DMS53 treated with DMSO at 0.1 percent for 48 hours (cell line): Measurements from ENCODE around the gene AJAP1.
"Not testable (repeated sequence)": the region's sequence is repeated elsewhere in the genome, so short reads cannot be mapped to it uniquely, and the experiment has no call there.

Source experiments
- DNase-seq: peaks from one replicate; lab custom pipeline; 2025; ENCODE audit not compliant: unreplicated experiment; lab: John Stamatoyannopoulos, UW

AJAP1 gene

GRCh38 chr1:4657244-4657789, 2.9 kb downstream of the AJAP1 start:
- no peak for DNase-seq

- no peak for DNase-seq
Measured at GRCh38 chr1:4657960-4658541, 3.6 kb downstream of the AJAP1 start.

GRCh38 chr1:4658643-4659628, 4.5 kb downstream of the AJAP1 start:
- DNase-seq: no peak

- DNase-seq: no peak
Measured at GRCh38 chr1:4660917-4661594, 6.6 kb downstream of the AJAP1 start.

- DNase-seq: no peak
Measured at GRCh38 chr1:4661595-4661917, 7.1 kb downstream of the AJAP1 start.

- no peak for DNase-seq
Measured at GRCh38 chr1:4662168-4662567, 7.8 kb downstream of the AJAP1 start.

GRCh38 chr1:4662723-4663122, 8.3 kb downstream of the AJAP1 start:
- no peak for DNase-seq

GRCh38 chr1:4664095-4664494, 9.7 kb downstream of the AJAP1 start:
- no peak for DNase-seq

- DNase-seq: no peak
Measured at GRCh38 chr1:4664606-4665005, 10.2 kb downstream of the AJAP1 start.

- DNase-seq: no peak
Measured at GRCh38 chr1:4665456-4665855, 11.0 kb downstream of the AJAP1 start.

GRCh38 chr1:4666683-4667082, 12.3 kb downstream of the AJAP1 start:
- not testable (repeated sequence) for DNase-seq

- no peak for DNase-seq
Measured at GRCh38 chr1:4668743-4669700, 14.6 kb downstream of the AJAP1 start.

- DNase-seq: no peak
Measured at GRCh38 chr1:4670265-4670664, 15.9 kb downstream of the AJAP1 start.

GRCh38 chr1:4671828-4672227, 17.4 kb downstream of the AJAP1 start:
- no peak for DNase-seq

- no peak for DNase-seq
Measured at GRCh38 chr1:4673494-4673893, 19.1 kb downstream of the AJAP1 start.

GRCh38 chr1:4674117-4674516, 19.7 kb downstream of the AJAP1 start:
- DNase-seq: no peak

- no peak for DNase-seq
Measured at GRCh38 chr1:4674676-4675075, 20.3 kb downstream of the AJAP1 start.

- DNase-seq: no peak
Measured at GRCh38 chr1:4675454-4676186, 21.2 kb downstream of the AJAP1 start.

- DNase-seq: no peak
Measured at GRCh38 chr1:4676253-4676652, 21.8 kb downstream of the AJAP1 start.

- DNase-seq: no peak
Measured at GRCh38 chr1:4677608-4678007, 23.2 kb downstream of the AJAP1 start.
